H54 (cell line): ENCODE data around the gene GLYATL1B.
"Not testable (repeated sequence)": the region's sequence is repeated elsewhere in the genome, so short reads cannot be mapped to it uniquely, and the experiment has no call there.

Experiments used
- DNase-seq: peaks from one replicate; pipeline ENCODE4 v3.0.0; 2011; ENCODE audit warnings: low spot score, mixed read lengths; ENCODE audit not compliant: insufficient read length
- FAIRE-seq: peaks from 3 replicates; lab custom pipeline; 2011; peaks lifted over from hg19 to GRCh38; lab: Jason Lieb, UNC
- POLR2A ChIP-seq: IDR thresholded peaks from 2 replicates; pipeline ENCODE4 v1.6.1; 2011; ENCODE audit warnings: low read depth, mild to moderate bottlenecking, low read length

The GLYATL1B gene

GRCh38 chr11:59114344-59114743, 28.2 kb downstream of the GLYATL1B start:
- no peak for TF ChIP-seq POLR2A
- DNase-seq (no peak), FAIRE-seq (no peak)

DNA sequence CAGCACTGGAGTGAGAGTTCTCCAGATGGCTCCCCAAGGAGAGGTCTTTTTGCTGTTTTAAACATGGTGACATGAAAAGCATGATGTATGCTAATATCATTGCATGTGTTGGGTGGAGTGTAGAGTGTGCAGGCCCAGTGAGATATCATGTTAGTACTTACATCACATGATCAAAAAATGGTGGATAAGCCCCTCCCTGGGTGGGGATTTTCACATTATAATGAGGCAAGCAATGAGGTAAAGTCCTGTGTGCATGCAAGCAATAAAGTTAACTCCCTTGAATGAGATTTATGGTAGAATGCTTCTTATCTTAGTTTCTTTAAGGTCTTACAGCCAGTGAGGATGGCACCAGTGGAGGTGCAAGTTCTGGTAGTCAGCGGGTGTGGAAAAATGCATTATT, 29.4 kb downstream of the GLYATL1B start:
- TF ChIP-seq POLR2A = no peak
- DNase-seq = no peak
- FAIRE-seq = no peak

DNA sequence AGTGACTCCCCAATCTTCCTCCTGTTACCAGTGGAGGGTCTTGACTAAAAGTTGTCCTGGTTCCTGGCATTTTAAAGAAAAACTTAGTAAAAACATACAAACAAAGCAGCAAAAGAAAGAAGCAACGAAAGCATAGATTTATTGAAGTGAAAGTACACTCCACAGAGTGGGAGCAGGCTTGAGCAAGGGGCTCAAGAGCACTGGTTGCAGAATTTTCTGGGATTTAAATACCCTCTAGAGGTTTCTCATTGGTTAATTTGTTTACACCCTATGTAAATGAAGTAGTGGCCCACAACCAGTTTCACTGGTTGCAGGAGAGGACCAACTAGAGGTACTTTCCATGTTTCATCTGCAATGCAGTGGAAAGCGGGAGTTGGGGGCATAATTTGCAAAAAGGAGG, 31.7 kb downstream of the GLYATL1B start:
- no peak for FAIRE-seq
- DNase-seq = no peak
- no peak for TF ChIP-seq POLR2A

- DNase-seq (no peak), FAIRE-seq (no peak)
- TF ChIP-seq POLR2A = no peak
These were observed 33.7 kb downstream of the GLYATL1B start for GRCh38 chr11:59119826-59120225.

- DNase-seq = peak; percentile 52
- TF ChIP-seq POLR2A = no peak
- no peak for FAIRE-seq
These were observed 49.7 kb downstream of the GLYATL1B start for GRCh38 chr11:59135648-59136461.

DNA sequence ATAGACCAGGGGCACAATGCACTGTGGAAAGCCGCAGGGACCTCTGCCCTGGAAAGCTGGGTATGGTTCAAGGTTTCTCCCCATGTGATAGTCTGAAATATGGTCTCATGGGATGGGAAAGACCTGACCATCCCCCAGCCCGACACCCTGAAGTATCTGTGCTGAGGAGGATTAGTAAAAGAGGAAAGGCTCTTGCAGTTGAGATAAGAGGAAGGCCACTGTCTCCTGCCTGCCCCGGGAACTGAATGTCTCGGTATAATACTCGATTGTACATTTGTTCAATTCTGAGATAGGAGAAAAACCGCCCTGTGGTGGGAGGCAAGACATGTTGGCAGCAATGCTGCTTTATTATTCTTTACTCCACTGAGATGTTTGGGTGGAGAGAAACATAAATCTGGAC, 50.4 kb downstream of the GLYATL1B start:
- FAIRE-seq, DNase-seq: not testable (repeated sequence)

DNA sequence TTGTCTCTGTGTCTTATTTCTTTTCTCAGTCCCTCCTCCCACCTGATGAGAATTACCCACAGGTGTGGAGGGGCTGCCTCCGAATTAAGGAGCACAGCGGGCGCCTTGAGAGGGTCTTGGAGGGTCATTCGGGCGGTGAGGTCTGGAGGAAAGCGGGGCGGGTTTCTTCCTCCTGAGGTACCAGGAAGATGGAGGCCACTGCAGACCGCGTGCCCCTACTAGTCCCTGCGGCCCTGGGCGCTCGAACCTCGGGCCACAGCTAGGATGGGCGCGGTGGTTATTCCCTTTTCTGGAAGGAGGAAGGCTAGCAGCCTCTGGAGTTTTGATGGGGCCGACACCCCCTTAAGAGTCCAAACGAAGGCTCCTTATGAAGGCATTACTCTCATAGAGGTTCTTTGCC, 51.1 kb downstream of the GLYATL1B start:
- no peak for FAIRE-seq
- no peak for DNase-seq
- no peak for TF ChIP-seq POLR2A

DNA sequence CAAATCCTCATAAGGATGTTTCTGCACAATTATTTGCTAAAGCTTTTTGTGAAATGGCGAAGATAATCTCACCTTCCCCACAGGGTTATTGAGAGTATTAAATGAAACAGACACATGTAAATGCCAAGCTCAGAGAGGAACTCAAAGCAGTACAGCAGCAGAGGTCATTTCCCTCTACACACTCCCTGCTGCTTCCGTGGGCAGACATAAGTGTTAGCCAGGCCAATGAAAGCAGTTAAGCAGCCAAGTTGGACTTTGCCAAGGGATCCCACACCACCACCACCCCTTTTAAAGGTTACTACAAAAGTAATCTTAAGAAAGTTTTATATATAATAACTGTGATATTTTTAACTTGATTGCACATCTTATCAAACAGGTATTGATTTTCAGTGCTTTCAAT, 52.5 kb downstream of the GLYATL1B start:
- FAIRE-seq (no peak), DNase-seq (no peak)
- no peak for TF ChIP-seq POLR2A

- FAIRE-seq (no peak), DNase-seq (no peak)
- TF ChIP-seq POLR2A = no peak
These were observed 55.1 kb downstream of the GLYATL1B start for GRCh38 chr11:59141191-59141590.

DNA sequence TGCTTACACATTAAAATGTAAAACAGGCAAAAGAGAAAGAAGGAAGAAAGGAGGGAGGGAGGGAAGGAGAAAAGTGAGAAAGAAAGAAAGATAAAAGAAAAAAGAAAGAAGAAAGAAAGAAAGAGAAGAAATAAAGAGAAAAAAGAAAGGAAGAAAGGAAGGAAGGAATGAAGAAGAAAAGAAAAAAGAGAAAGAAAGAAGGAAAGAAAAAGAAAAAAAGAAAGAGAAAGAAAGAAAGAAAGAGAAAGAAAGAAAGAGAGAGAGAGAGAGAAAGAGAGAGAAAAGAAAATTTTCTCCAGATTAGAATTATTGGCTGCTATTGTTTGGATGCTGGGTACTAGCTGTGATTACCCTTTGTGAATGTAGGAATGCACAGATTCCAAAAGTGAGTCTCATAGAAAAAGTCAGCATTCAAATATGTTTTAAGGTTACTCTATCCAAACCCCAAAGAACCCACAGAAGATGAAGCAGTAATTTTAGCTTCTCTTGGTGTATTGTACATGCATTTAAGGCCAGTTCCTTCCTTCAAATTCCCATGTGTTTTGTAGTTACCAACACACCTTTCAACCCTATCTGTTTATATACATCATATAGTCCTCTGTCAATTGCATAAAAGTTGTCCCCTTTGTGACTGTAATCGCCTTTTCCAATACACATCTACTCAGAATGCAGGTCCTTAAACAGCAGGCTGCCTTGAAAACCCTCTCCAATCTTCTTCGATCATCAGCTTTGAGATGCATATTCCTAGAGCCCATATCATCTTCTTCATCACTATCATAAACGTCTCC, 55.8 kb downstream of the GLYATL1B start:
- TF ChIP-seq POLR2A = no peak
- FAIRE-seq = no peak
- no peak for DNase-seq

- peak; percentile 66 for TF ChIP-seq POLR2A
- FAIRE-seq (peak; percentile 89), DNase-seq (peak; percentile 77)
These were observed 56.7 kb downstream of the GLYATL1B start, which contains the start of gene FAM111A for GRCh38 chr11:59142530-59143507. FAM111A (plus strand) TSS chr11:59142856; CDS start chr11:59148873, 6,017 bp downstream.

DNA sequence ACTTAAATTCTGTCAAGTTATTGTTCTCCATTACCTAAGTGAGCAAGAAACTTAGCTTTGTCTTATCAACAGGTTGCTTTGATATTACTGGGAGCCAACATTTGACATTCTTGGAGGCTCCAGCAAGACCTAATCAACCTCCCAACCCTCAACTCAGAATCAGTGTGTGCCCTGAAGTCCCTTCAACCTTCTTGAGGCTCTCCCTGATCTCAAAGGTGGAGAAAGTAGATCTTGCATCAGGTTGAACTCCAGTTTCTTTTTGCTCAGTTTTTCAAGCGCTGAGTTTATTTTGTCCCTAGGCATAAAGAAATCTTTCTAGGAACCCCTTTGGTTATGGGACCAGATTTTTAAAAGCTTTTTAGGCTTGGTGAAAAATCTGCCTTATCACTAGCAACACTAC, 58.0 kb downstream of the GLYATL1B start:
- DNase-seq (no peak), FAIRE-seq (no peak)
- TF ChIP-seq POLR2A = no peak
